HG03565 (cell line): ENCODE measurements around the gene GPR142.

Experiments used
- ATAC-seq: cut with Tn5 transposase; IDR thresholded peaks from one replicate; pipeline ENCODE4 v1.9.1; 2021; ENCODE audit warnings: mild to moderate bottlenecking, moderate library complexity; ENCODE audit not compliant: unreplicated experiment

Gene GPR142

GRCh38 chr17:74369665-74370490, 2.6 kb downstream of the GPR142 start:
- no peak for ATAC-seq

GRCh38 chr17:74371653-74372147, 4.4 kb downstream of the GPR142 start:
- ATAC-seq, result no peak

- no peak for ATAC-seq
These were observed 5.1 kb downstream of the GPR142 start for GRCh38 chr17:74372426-74372825.

- ATAC-seq, result no peak
These were observed 6.7 kb downstream of the GPR142 start for GRCh38 chr17:74373838-74374606.

- ATAC-seq, result no peak
These were observed 7.6 kb downstream of the GPR142 start for GRCh38 chr17:74374858-74375257.

- no peak for ATAC-seq
These were observed 12.3 kb downstream of the GPR142 start for GRCh38 chr17:74379495-74380085.

GRCh38 chr17:74380086-74380958, 13.0 kb downstream of the GPR142 start:
- ATAC-seq, result no peak

- ATAC-seq, result no peak
These were observed 13.9 kb downstream of the GPR142 start for GRCh38 chr17:74380959-74381808.

GRCh38 chr17:74383141-74383540, 15.8 kb downstream of the GPR142 start:
- no peak for ATAC-seq

GRCh38 chr17:74385201-74385600, 17.9 kb downstream of the GPR142 start:
- ATAC-seq, result no peak

- no peak for ATAC-seq
These were observed 19.1 kb downstream of the GPR142 start for GRCh38 chr17:74386386-74386785.

GRCh38 chr17:74387365-74388218, 20.3 kb downstream of the GPR142 start:
- ATAC-seq, result no peak

GRCh38 chr17:74389084-74389753, 21.9 kb downstream of the GPR142 start:
- ATAC-seq, result no peak

GRCh38 chr17:74389937-74390679, 22.8 kb downstream of the GPR142 start:
- no peak for ATAC-seq

- ATAC-seq, result no peak
These were observed 23.7 kb downstream of the GPR142 start for GRCh38 chr17:74390680-74391653.

- ATAC-seq, result no peak
These were observed 24.5 kb downstream of the GPR142 start for GRCh38 chr17:74391771-74392170.
